Measurements from ENCODE around the gene HSD17B3.

DNA sequence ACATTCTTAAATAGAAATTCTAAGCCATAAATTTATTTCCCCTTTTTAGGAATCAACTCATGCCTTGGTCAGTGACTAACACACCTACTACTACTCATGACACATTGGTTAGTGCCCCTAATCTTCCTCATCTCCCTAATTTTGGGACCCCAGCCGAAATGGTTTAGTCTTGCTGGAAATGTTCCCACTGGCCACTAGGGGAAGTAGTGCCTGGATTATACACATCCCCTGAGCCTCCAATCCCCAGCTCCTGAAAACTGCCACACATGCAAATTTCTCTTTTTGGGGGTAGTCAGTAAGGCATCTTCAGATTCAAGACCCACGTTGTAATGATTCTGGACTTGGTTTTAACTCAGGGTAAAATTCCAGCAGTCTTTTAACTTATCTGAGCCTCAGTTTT lies 79.8 kb downstream of the HSD17B3 start:
- TF ChIP-seq, protein P1, sequence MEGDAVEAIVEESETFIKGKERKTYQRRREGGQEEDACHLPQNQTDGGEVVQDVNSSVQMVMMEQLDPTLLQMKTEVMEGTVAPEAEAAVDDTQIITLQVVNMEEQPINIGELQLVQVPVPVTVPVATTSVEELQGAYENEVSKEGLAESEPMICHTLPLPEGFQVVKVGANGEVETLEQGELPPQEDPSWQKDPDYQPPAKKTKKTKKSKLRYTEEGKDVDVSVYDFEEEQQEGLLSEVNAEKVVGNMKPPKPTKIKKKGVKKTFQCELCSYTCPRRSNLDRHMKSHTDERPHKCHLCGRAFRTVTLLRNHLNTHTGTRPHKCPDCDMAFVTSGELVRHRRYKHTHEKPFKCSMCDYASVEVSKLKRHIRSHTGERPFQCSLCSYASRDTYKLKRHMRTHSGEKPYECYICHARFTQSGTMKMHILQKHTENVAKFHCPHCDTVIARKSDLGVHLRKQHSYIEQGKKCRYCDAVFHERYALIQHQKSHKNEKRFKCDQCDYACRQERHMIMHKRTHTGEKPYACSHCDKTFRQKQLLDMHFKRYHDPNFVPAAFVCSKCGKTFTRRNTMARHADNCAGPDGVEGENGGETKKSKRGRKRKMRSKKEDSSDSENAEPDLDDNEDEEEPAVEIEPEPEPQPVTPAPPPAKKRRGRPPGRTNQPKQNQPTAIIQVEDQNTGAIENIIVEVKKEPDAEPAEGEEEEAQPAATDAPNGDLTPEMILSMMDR (IDR thresholded peaks at IDR 0.05): peak in 4 of 6 experiments; percentile 16 to 50 (median 37)
- no peak for TF ChIP-seq POLR2A (IDR thresholded peaks at IDR 0.05)

Measured in thyroid gland (tissue), 4 donors.